ENCODE measurements around the gene GCH1. TPM values are rescaled to one million over a fixed set of nuclear protein-coding genes. Genes with fewer than 3 reads are reported as not detected.

GCH1 gene
- polyA plus RNA-seq, 1 donor from 2014 or later: 4.9 TPM

DNA sequence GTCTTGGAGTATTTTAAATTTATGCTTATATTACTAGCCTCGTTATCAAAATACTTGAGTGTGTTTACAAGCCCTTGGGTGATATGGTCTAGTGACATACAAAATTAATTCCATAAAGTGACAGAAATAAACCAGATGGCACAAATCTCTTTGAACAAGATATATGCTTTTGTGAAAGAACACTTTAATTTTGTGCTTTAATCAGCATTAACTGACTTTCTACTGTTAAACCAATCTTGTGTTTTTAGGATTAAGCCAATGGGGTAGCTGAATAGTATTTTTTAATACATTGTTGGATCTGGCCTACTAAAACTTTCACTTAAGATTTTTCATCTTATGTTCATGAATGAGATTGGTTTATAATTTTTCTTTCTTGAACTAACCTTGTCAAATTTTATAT lies 30.4 kb upstream of the GCH1 start:
- Histone ChIP-seq H3K27ac (ENCODE audit: low read length) (no peak overlapping the region), H3K36me3 (ENCODE audit: insufficient read depth, low read length) (no peaks in the 10 kb centered on the region), H3K9ac (ENCODE audit: low read length) (no peak overlapping the region), H3K9me2 (ENCODE audit: insufficient read depth, low read length) (no peaks in the 10 kb centered on the region), H3K4me2 (ENCODE audit: low read length) (no peak overlapping the region), H3K4me3 (ENCODE audit: low read length) (no peak overlapping the region), H3K27me3 (ENCODE audit: insufficient read depth, low read depth, low read length) (no peaks in the 10 kb centered on the region), H3F3A (ENCODE audit: insufficient read depth, low read length, poor library complexity, severe bottlenecking) (no peaks in the 10 kb centered on the region), H3K79me2 (replicated peaks; ENCODE audit: insufficient read depth, low read length) (no peaks in the 10 kb centered on the region), H3K9me3 (ENCODE audit: low read length) (no peaks in the 10 kb centered on the region), H4K20me1 (ENCODE audit: insufficient read depth) (no peaks in the 10 kb centered on the region), H2AFZ (ENCODE audit: low read depth, low read length) (no peak overlapping the region)
- no peak for TF ChIP-seq SMC3 (conservative IDR thresholded peaks at IDR 0.05; ENCODE audit: poor library complexity)
- TF ChIP-seq, protein P1, sequence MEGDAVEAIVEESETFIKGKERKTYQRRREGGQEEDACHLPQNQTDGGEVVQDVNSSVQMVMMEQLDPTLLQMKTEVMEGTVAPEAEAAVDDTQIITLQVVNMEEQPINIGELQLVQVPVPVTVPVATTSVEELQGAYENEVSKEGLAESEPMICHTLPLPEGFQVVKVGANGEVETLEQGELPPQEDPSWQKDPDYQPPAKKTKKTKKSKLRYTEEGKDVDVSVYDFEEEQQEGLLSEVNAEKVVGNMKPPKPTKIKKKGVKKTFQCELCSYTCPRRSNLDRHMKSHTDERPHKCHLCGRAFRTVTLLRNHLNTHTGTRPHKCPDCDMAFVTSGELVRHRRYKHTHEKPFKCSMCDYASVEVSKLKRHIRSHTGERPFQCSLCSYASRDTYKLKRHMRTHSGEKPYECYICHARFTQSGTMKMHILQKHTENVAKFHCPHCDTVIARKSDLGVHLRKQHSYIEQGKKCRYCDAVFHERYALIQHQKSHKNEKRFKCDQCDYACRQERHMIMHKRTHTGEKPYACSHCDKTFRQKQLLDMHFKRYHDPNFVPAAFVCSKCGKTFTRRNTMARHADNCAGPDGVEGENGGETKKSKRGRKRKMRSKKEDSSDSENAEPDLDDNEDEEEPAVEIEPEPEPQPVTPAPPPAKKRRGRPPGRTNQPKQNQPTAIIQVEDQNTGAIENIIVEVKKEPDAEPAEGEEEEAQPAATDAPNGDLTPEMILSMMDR (IDR thresholded peaks at IDR 0.05; ENCODE audit: poor library complexity, severe bottlenecking): no peak
- TF ChIP-seq MXI1 (conservative IDR thresholded peaks at IDR 0.05; ENCODE audit: poor library complexity, severe bottlenecking): no peak
- TF ChIP-seq POLR2AphosphoS5 (IDR thresholded peaks at IDR 0.05): no peak
- TF ChIP-seq, protein P2, sequence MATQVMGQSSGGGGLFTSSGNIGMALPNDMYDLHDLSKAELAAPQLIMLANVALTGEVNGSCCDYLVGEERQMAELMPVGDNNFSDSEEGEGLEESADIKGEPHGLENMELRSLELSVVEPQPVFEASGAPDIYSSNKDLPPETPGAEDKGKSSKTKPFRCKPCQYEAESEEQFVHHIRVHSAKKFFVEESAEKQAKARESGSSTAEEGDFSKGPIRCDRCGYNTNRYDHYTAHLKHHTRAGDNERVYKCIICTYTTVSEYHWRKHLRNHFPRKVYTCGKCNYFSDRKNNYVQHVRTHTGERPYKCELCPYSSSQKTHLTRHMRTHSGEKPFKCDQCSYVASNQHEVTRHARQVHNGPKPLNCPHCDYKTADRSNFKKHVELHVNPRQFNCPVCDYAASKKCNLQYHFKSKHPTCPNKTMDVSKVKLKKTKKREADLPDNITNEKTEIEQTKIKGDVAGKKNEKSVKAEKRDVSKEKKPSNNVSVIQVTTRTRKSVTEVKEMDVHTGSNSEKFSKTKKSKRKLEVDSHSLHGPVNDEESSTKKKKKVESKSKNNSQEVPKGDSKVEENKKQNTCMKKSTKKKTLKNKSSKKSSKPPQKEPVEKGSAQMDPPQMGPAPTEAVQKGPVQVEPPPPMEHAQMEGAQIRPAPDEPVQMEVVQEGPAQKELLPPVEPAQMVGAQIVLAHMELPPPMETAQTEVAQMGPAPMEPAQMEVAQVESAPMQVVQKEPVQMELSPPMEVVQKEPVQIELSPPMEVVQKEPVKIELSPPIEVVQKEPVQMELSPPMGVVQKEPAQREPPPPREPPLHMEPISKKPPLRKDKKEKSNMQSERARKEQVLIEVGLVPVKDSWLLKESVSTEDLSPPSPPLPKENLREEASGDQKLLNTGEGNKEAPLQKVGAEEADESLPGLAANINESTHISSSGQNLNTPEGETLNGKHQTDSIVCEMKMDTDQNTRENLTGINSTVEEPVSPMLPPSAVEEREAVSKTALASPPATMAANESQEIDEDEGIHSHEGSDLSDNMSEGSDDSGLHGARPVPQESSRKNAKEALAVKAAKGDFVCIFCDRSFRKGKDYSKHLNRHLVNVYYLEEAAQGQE (IDR thresholded peaks at IDR 0.05; ENCODE audit: borderline replicate concordance): no peak
- no peak for TF ChIP-seq EP300 (conservative IDR thresholded peaks at IDR 0.05; ENCODE audit: poor library complexity, severe bottlenecking)
- TF ChIP-seq EZH2 (IDR thresholded peaks at IDR 0.05; ENCODE audit: borderline replicate concordance, insufficient read depth, low read length, poor library complexity, severe bottlenecking): no peak
- no peak for TF ChIP-seq TAF1 (IDR thresholded peaks at IDR 0.05; ENCODE audit: low read depth)
- TF ChIP-seq RAD21 (conservative IDR thresholded peaks at IDR 0.05): no peak

DNA sequence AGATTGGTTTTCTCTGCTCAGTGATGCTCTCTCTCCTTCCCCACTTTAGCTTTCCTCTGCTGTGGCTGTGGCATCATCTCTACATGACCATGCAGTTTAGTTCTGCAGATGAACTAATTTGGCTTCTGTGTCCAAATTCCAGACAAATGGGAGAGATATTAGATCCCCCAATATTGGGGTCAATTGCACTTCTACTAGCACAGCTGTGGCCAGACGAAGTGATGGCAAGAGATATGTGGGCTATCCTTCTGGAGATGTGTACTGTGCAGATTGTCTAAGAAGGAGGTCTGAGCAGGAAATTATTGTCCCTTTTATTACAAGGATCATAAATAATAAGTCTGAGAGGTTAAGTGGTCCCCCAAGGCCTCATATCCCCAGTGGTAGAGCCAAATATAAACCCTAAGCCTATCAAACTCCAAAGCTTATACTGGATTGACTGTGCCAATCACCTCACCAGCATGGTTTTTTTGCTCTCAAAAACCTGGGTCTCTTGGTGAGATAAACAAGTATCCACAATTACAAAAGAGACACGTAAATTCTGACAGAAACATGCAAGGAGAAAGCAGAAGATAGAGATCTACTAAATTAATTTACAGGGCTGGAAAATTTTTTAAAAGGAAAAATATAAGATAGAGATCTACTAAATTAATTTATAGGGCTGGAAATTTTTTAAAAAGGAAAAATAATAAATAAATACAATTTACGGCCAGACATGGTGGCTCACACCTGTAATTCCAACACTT lies 29.1 kb upstream of the GCH1 start:
- H3K36me3 ChIP-seq (ENCODE audit: insufficient read depth, low read length): no peaks in the 10 kb centered on the region

More for the DNA sequence above, 29.1 kb upstream of the GCH1 start:
- Histone ChIP-seq H3K4me2 (ENCODE audit: low read length) (no peak overlapping the region), H3K27me3 (ENCODE audit: insufficient read depth, low read depth, low read length) (no peaks in the 10 kb centered on the region), H3K4me3 (ENCODE audit: low read length) (no peak overlapping the region), H3K79me2 (replicated peaks; ENCODE audit: insufficient read depth, low read length) (no peaks in the 10 kb centered on the region), H2AFZ (ENCODE audit: low read depth, low read length) (no peak overlapping the region), H3K9me2 (ENCODE audit: insufficient read depth, low read length) (no peaks in the 10 kb centered on the region), H3F3A (ENCODE audit: insufficient read depth, low read length, poor library complexity, severe bottlenecking) (no peaks in the 10 kb centered on the region), H3K27ac (ENCODE audit: low read length) (no peak overlapping the region), H3K9me3 (ENCODE audit: low read length) (no peaks in the 10 kb centered on the region), H3K9ac (ENCODE audit: low read length) (no peak overlapping the region), H4K20me1 (ENCODE audit: insufficient read depth) (no peaks in the 10 kb centered on the region)
- TF ChIP-seq SMC3 (conservative IDR thresholded peaks at IDR 0.05; ENCODE audit: poor library complexity) (no peak), POLR2AphosphoS5 (IDR thresholded peaks at IDR 0.05) (no peak), TAF1 (IDR thresholded peaks at IDR 0.05; ENCODE audit: low read depth) (no peak), MXI1 (conservative IDR thresholded peaks at IDR 0.05; ENCODE audit: poor library complexity, severe bottlenecking) (no peak), EZH2 (IDR thresholded peaks at IDR 0.05; ENCODE audit: borderline replicate concordance, insufficient read depth, low read length, poor library complexity, severe bottlenecking) (no peak), RAD21 (conservative IDR thresholded peaks at IDR 0.05) (no peak), EP300 (conservative IDR thresholded peaks at IDR 0.05; ENCODE audit: poor library complexity, severe bottlenecking) (no peak)
- TF ChIP-seq, protein P2 (IDR thresholded peaks at IDR 0.05; ENCODE audit: borderline replicate concordance): no peak
- TF ChIP-seq, protein P1 (IDR thresholded peaks at IDR 0.05; ENCODE audit: poor library complexity, severe bottlenecking): no peak

Measured in neural cell (in vitro differentiated cells).